BLaER1 treated with 17β-estradiol and CSF1 and Interleukin-3, amounts not matched to agents 10 nM and 100 nM (cell line): ENCODE measurements around the gene AGR2.

Experiments
- H3K27ac ChIP-seq, 11 experiments: shearing (Covaris generic); formaldehyde crosslinking; 2 replicates each; pipeline ENCODE4 v1.8.1; 2022
- H3K27me3 ChIP-seq, 11 experiments: shearing (Covaris generic); formaldehyde crosslinking; 2 replicates each; pipeline ENCODE4 v1.8.1; 2022
- H3K36me3 ChIP-seq, 11 experiments: shearing (Covaris generic); formaldehyde crosslinking; 2 replicates each; pipeline ENCODE4 v1.8.1; 2022
- H3K4me1 ChIP-seq, 10 experiments: shearing (Covaris generic); formaldehyde crosslinking; 2 replicates each; pipeline ENCODE4 v1.8.1; 2022
- H3K4me2 ChIP-seq, 11 experiments: shearing (Covaris generic); formaldehyde crosslinking; 2 replicates each; pipeline ENCODE4 v1.8.1; 2022
- H3K4me3 ChIP-seq, 10 experiments: shearing (Covaris generic); formaldehyde crosslinking; 2 replicates each; pipeline ENCODE4 v1.8.1; 2022
- H3K9ac ChIP-seq, 11 experiments: shearing (Covaris generic); formaldehyde crosslinking; 2 replicates each; pipeline ENCODE4 v1.8.1; 2022
- H3K9me3 ChIP-seq, 11 experiments: shearing (Covaris generic); formaldehyde crosslinking; replicated peaks in 1 of 11; 2 replicates each; pipeline ENCODE4 v1.8.1; 2022
- H4K20me1 ChIP-seq, 11 experiments: shearing (Covaris generic); formaldehyde crosslinking; 2 replicates each; pipeline ENCODE4 v1.8.1; 2022
- Cebpa-rat ChIP-seq, 11 experiments: shearing (Covaris generic); IDR thresholded peaks; 2 replicates each; pipeline ENCODE4 v1.8.1; 2022

AGR2 gene

GRCh38 chr7:16747102-16747501 is 57.7 kb downstream of the AGR2 start:
- H3K4me1 ChIP-seq, result peaks cover 0 to 4% (median 0%) of the 10 kb centered on the region in 10 experiments; a peak in 2 of 20 replicates
- no peaks in the 10 kb centered on the region for H4K20me1 ChIP-seq
- H3K36me3 ChIP-seq, result no peaks in the 10 kb centered on the region
- no peaks in the 10 kb centered on the region for H3K27me3 ChIP-seq
- H3K4me3 ChIP-seq, result no peak overlapping the region
- no peak overlapping the region for H3K27ac ChIP-seq
- no peak overlapping the region for H3K9ac ChIP-seq
- TF ChIP-seq Cebpa-rat (IDR thresholded peaks at IDR 0.05), result no peak
- no peaks in the 10 kb centered on the region for H3K9me3 ChIP-seq
- H3K4me2 ChIP-seq, result no peak overlapping the region

GRCh38 chr7:16745645-16746044 is 59.2 kb downstream of the AGR2 start:
- no peaks in the 10 kb centered on the region for H3K36me3 ChIP-seq
- H3K4me1 ChIP-seq, result peaks cover 0 to 4% (median 0%) of the 10 kb centered on the region in 10 experiments; a peak in 2 of 20 replicates
- no peaks in the 10 kb centered on the region for H4K20me1 ChIP-seq
- H3K9me3 ChIP-seq, result no peaks in the 10 kb centered on the region
- H3K4me2 ChIP-seq, result no peak overlapping the region
- H3K4me3 ChIP-seq, result no peak overlapping the region
- no peak for TF ChIP-seq Cebpa-rat (IDR thresholded peaks at IDR 0.05)
- no peak overlapping the region for H3K27ac ChIP-seq
- H3K9ac ChIP-seq, result no peak overlapping the region
- no peaks in the 10 kb centered on the region for H3K27me3 ChIP-seq

GRCh38 chr7:16744518-16745250 is 60.1 kb downstream of the AGR2 start:
- no peak for TF ChIP-seq Cebpa-rat (IDR thresholded peaks at IDR 0.05)
- H3K4me1 ChIP-seq, result peaks cover 0 to 4% (median 0%) of the 10 kb centered on the region in 10 experiments; a peak in 2 of 20 replicates
- H3K4me3 ChIP-seq, result no peak overlapping the region
- no peak overlapping the region for H3K27ac ChIP-seq
- no peaks in the 10 kb centered on the region for H3K27me3 ChIP-seq
- H3K36me3 ChIP-seq, result no peaks in the 10 kb centered on the region
- 0 out of 22 replicates have a peak overlapping the region, but pooled peaks of 1 of the 11 experiments have one; percentile 22 for H3K4me2 ChIP-seq
- H4K20me1 ChIP-seq, result no peaks in the 10 kb centered on the region
- H3K9me3 ChIP-seq, result no peaks in the 10 kb centered on the region
- H3K9ac ChIP-seq, result no peak overlapping the region

GRCh38 chr7:16743236-16743635 is 61.6 kb downstream of the AGR2 start:
- no peak overlapping the region for H3K9ac ChIP-seq
- H4K20me1 ChIP-seq, result no peaks in the 10 kb centered on the region
- no peaks in the 10 kb centered on the region for H3K36me3 ChIP-seq
- H3K9me3 ChIP-seq, result no peaks in the 10 kb centered on the region
- peaks cover 0 to 4% (median 0%) of the 10 kb centered on the region in 10 experiments; a peak in 2 of 20 replicates for H3K4me1 ChIP-seq
- no peaks in the 10 kb centered on the region for H3K27me3 ChIP-seq
- no peak overlapping the region for H3K4me3 ChIP-seq
- no peak for TF ChIP-seq Cebpa-rat (IDR thresholded peaks at IDR 0.05)
- no peak overlapping the region for H3K4me2 ChIP-seq
- H3K27ac ChIP-seq, result no peak overlapping the region

GRCh38 chr7:16742547-16742946 is 62.3 kb downstream of the AGR2 start:
- Histone ChIP-seq H3K4me3 (no peak overlapping the region), H3K36me3 (no peaks in the 10 kb centered on the region), H3K4me1 (peaks cover 0 to 4% (median 0%) of the 10 kb centered on the region in 10 experiments; a peak in 2 of 20 replicates), H3K27me3 (no peaks in the 10 kb centered on the region), H4K20me1 (no peaks in the 10 kb centered on the region), H3K9ac (no peak overlapping the region), H3K9me3 (no peaks in the 10 kb centered on the region), H3K4me2 (no peak overlapping the region), H3K27ac (no peak overlapping the region)
- TF ChIP-seq Cebpa-rat (IDR thresholded peaks at IDR 0.05), result no peak
